NCI-H2196 (cell line): ENCODE measurements around the gene MAP2.

ENCODE experiments used
- DNase-seq: peaks from one replicate; lab custom pipeline; 2025; ENCODE audit not compliant: unreplicated experiment; lab: John Stamatoyannopoulos, UW

MAP2 gene

GRCh38 chr2:209772290-209772685 is 348.4 kb downstream of the MAP2 start:
- peak; percentile 20 for DNase-seq

GRCh38 chr2:209773377-209773776 is 349.5 kb downstream of the MAP2 start:
- DNase-seq, result peak; percentile 7
